HAP-1 (cell line): ENCODE measurements around the gene ZNF628.

Source experiments
- DNase-seq, 2 experiments: peaks; one replicate each; pipeline ENCODE4 v3.0.0-alpha.2; 2016 to 2020; ENCODE audit warnings: low spot score in 2 of 2
- H3K27me3 ChIP-seq: fragments of 250-450 bp; sonication (Bioruptor Pico); 2 replicates; pipeline ENCODE4 v1.5.1; 2020; ENCODE audit warnings: low read depth, mild to moderate bottlenecking, moderate library complexity
- H3K36me3 ChIP-seq: fragments of 250-450 bp; sonication (Bioruptor Pico); replicated peaks from 2 replicates; pipeline ENCODE4 v1.5.1; 2020; ENCODE audit warnings: mild to moderate bottlenecking
- H3K4me1 ChIP-seq: fragments of 250-450 bp; sonication (Bioruptor Pico); 2 replicates; pipeline ENCODE4 v1.5.1; 2020; ENCODE audit warnings: mild to moderate bottlenecking
- H3K4me3 ChIP-seq: fragments of 250-450 bp; sonication (Bioruptor Pico); 2 replicates; pipeline ENCODE4 v1.5.1; 2020; ENCODE audit warnings: mild to moderate bottlenecking, moderate library complexity
- H3K9me3 ChIP-seq: fragments of 250-450 bp; sonication (Bioruptor Pico); 2 replicates; pipeline ENCODE4 v1.5.1; 2020; ENCODE audit warnings: mild to moderate bottlenecking, moderate library complexity
- in situ Hi-C: fragments of 300-500 bp; cut with MboI; formaldehyde crosslinking; loops from 3 replicates; pipeline ENCODE4 v1.14.3; 2020; ENCODE audit warnings: low sequenced_read_pairs, inconsistent platforms, mixed read lengths

Gene ZNF628

GRCh38 chr19:55487924-55488687 is 11.7 kb downstream of the ZNF628 start, which contains the start of gene SSC5D:
Gene SSC5D (plus strand): TSS chr19:55488436. CDS start chr19:55488590, 154 bp downstream.
- in situ Hi-C loops, result no loop called here
- Histone ChIP-seq H3K4me1 (peaks cover 4% of the 10 kb centered on the region; the same call in 1 of the 2 replicates), H3K36me3 (peaks cover 2% of the 10 kb centered on the region; the same call in 1 of the 2 replicates), H3K27me3 (0 out of 2 replicates have a peak, but pooled peaks cover 5% of the 10 kb centered on the region), H3K4me3 (no peak within 1 kb of the TSS), H3K9me3 (no peaks in the 10 kb centered on the region)
- DNase-seq, result no peak

DNA sequence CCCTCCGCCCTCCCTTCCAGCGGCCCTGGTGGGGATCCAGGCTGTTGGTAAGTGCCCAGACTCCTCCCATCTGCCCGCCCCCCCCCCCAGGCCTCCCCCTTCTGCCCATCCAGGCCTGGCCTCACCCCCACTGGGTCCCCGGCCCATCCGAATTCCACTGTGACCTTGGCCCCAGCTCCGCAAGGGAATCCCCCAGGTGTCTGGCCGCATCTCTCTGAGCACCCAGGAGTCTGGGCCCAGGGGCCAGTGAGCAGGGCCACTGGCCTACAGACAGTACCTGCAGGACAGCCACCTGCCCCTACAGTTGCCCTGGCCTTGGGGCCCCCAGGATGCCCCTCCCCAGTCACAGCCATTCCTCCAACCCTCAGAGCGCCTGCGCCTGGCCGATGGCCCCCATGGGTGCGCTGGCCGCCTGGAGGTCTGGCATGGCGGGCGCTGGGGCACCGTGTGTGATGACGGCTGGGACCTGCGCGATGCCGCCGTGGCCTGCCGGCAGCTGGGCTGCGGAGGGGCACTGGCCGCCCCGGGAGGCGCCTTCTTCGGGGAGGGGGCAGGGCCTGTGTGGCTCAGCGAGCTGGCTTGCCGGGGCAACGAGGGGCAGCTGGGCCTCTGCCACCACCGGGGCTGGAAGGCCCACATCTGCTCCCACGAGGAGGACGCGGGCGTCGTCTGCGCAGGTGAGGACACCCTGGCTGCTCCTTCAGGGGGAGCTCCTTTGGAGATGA is 12.7 kb downstream of the ZNF628 start:
- Histone ChIP-seq H3K4me1 (peaks cover 4% of the 10 kb centered on the region; the same call in 1 of the 2 replicates), H3K27me3 (0 out of 2 replicates have a peak, but pooled peaks cover 5% of the 10 kb centered on the region), H3K9me3 (no peaks in the 10 kb centered on the region), H3K4me3 (no peak overlapping the region), H3K36me3 (peaks cover 2% of the 10 kb centered on the region; the same call in 1 of the 2 replicates)
- in situ Hi-C loops, result no loop called here
- no peak for DNase-seq

DNA sequence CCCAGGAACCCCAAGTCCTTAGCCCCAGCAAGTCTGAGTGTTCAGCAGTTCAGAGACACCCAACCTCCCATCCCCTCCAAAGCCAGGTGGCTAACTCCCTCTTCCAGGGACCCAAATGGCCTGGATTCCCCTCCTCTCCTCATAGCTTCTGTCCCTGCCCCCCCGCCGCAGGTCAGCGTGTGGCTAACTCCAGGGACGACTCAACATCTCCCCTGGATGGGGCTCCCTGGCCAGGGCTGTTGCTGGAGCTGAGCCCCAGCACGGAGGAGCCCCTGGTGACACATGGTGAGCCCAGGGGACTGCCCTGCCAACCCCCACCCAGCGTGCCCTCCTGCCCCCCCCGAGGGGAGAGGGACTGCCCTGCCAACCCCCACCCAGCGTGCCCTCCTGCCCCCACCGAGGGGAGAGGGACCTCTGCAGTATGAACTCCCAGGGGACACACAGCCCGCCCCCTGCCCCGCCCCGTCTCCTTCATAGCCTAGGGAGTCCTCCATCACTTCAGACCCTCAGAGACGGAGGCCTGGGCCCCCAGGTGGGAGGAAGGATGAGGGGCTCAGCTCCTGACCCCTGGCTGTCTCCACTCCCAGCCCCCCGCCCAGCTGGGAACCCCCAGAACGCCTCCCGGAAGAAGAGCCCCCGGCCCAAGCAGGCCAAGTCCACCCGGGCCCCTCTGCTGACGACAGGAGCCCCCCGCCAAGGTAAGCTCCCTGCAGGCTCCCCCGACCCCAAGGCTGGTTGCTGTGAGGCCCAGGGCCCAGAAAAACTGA is 13.5 kb downstream of the ZNF628 start:
- no peak for DNase-seq
- H3K9me3 ChIP-seq, result no peaks in the 10 kb centered on the region
- H3K36me3 ChIP-seq, result peaks cover 2% of the 10 kb centered on the region; the same call in 1 of the 2 replicates
- in situ Hi-C loops, result no loop called here
- no peak overlapping the region for H3K4me3 ChIP-seq
- H3K27me3 ChIP-seq, result 0 out of 2 replicates have a peak, but pooled peaks cover 5% of the 10 kb centered on the region
- H3K4me1 ChIP-seq, result no peaks in the 10 kb centered on the region; the same call in 1 of the 2 replicates

GRCh38 chr19:55490478-55491432 is 14.3 kb downstream of the ZNF628 start:
- no peak for DNase-seq
- H3K27me3 ChIP-seq, result 0 out of 2 replicates have a peak, but pooled peaks cover 5% of the 10 kb centered on the region
- peaks cover 2% of the 10 kb centered on the region; the same call in 1 of the 2 replicates for H3K36me3 ChIP-seq
- no peaks in the 10 kb centered on the region; the same call in 1 of the 2 replicates for H3K4me1 ChIP-seq
- H3K4me3 ChIP-seq, result no peak overlapping the region
- in situ Hi-C loops, result no loop called here
- H3K9me3 ChIP-seq, result no peaks in the 10 kb centered on the region

GRCh38 chr19:55491546-55492360 is 15.3 kb downstream of the ZNF628 start:
- Histone ChIP-seq H3K27me3 (0 out of 2 replicates have a peak, but pooled peaks cover 5% of the 10 kb centered on the region), H3K9me3 (no peaks in the 10 kb centered on the region), H3K4me3 (no peak overlapping the region), H3K4me1 (no peaks in the 10 kb centered on the region; the same call in 1 of the 2 replicates), H3K36me3 (peaks cover 2% of the 10 kb centered on the region; the same call in 1 of the 2 replicates)
- no peak for DNase-seq
- in situ Hi-C loops, result no loop called here

- no peaks in the 10 kb centered on the region for H3K9me3 ChIP-seq
- H3K4me3 ChIP-seq, result no peak overlapping the region
- no peak for DNase-seq
- H3K27me3 ChIP-seq, result 0 out of 2 replicates have a peak, but pooled peaks cover 5% of the 10 kb centered on the region
- no peaks in the 10 kb centered on the region; the same call in 1 of the 2 replicates for H3K36me3 ChIP-seq
- in situ Hi-C loops, result no loop called here
- H3K4me1 ChIP-seq, result no peaks in the 10 kb centered on the region; the same call in 1 of the 2 replicates
Measured at GRCh38 chr19:55492362-55492944, 16.0 kb downstream of the ZNF628 start.

- Histone ChIP-seq H3K4me3 (no peak overlapping the region), H3K36me3 (no peaks in the 10 kb centered on the region), H3K9me3 (no peaks in the 10 kb centered on the region), H3K27me3 (0 out of 2 replicates have a peak, but pooled peaks cover 5% of the 10 kb centered on the region), H3K4me1 (no peaks in the 10 kb centered on the region)
- DNase-seq, result no peak
- in situ Hi-C loops, result no loop called here
Measured at GRCh38 chr19:55493052-55493644, 16.7 kb downstream of the ZNF628 start.

GRCh38 chr19:55493645-55494171 is 17.3 kb downstream of the ZNF628 start:
- DNase-seq, result no peak
- Histone ChIP-seq H3K4me1 (no peaks in the 10 kb centered on the region), H3K36me3 (no peaks in the 10 kb centered on the region), H3K4me3 (no peak overlapping the region), H3K27me3 (0 out of 2 replicates have a peak, but pooled peaks cover 5% of the 10 kb centered on the region), H3K9me3 (no peaks in the 10 kb centered on the region)
- in situ Hi-C loops, result no loop called here

DNA sequence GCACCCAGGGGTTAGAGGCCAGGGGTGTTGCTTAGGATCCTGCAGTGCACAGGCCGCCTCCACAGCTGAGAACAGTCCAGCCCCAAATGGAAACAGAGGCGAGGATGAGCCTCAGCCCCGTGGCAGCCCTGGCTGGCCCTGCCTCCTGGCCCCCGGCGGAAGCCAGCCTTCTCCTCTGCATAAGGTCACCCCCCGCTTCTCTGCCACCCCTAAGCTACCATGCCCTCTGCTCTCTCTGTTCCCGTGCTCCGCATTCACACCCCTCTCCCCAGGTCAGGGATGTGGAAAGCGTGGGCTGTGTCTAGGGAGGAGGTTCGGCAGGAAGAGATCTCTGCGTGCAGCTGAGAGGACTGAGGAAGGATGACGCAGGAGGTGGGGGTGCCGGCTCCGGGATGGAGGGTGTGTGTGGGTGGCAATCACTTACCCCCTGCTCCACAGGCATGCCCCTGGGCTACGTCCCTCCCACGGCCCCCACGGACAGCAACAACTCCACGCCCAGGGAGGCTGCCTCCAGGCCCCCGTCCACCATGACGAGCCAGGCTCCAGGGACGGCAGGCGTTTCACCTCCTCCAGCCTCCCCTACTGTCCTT is 17.9 kb downstream of the ZNF628 start:
- no peak for DNase-seq
- no peaks in the 10 kb centered on the region for H3K36me3 ChIP-seq
- in situ Hi-C loops, result no loop called here
- no peaks in the 10 kb centered on the region for H3K9me3 ChIP-seq
- H3K4me3 ChIP-seq, result no peak overlapping the region
- no peaks in the 10 kb centered on the region for H3K4me1 ChIP-seq
- H3K27me3 ChIP-seq, result 0 out of 2 replicates have a peak, but pooled peaks cover 5% of the 10 kb centered on the region

- no peak overlapping the region for H3K4me3 ChIP-seq
- H3K36me3 ChIP-seq, result no peaks in the 10 kb centered on the region
- in situ Hi-C loops, result no loop called here
- 0 out of 2 replicates have a peak, but pooled peaks cover 5% of the 10 kb centered on the region for H3K27me3 ChIP-seq
- no peaks in the 10 kb centered on the region for H3K4me1 ChIP-seq
- H3K9me3 ChIP-seq, result no peaks in the 10 kb centered on the region
- peak in 1 of 2 experiments; percentile 63 for DNase-seq
Measured at GRCh38 chr19:55495646-55496349, 19.4 kb downstream of the ZNF628 start.
